OCI-LY3 (cell line): ENCODE results near the gene MAS1.

ENCODE experiments used
- H2AFZ ChIP-seq: fragments of 200-600, 300-600 bp; shearing (Covaris generic); 2 replicates; pipeline ENCODE4 v1.6.0; 2014; ENCODE audit warnings: antibody characterized with exemption, low read depth, low read length
- H3K27ac ChIP-seq: fragments of 200-600, 300-600 bp; sonication (generic); 2 replicates; pipeline ENCODE4 v1.5.1; 2014; ENCODE audit warnings: mild to moderate bottlenecking, low read length, moderate library complexity, mixed read lengths
- H3K27me3 ChIP-seq: fragments of 200-600, 300-600 bp; sonication (generic); 2 replicates; pipeline ENCODE4 v1.6.1; 2014; ENCODE audit warnings: low read depth, low read length, mixed read lengths
- H3K36me3 ChIP-seq: fragments of 200-600, 300-600 bp; sonication (generic); replicated peaks from 2 replicates; pipeline ENCODE3; 2014; ENCODE audit warnings: low read depth, low read length, mixed read lengths
- H3K4me1 ChIP-seq: fragments of 300-600, 200-600 bp; sonication (generic); 2 replicates; pipeline ENCODE4 v1.6.1; 2014; ENCODE audit warnings: low read length, mixed read lengths
- H3K4me2 ChIP-seq: fragments of 200-600, 300-600 bp; sonication (generic); 2 replicates; pipeline ENCODE4 v1.6.1; 2014; ENCODE audit warnings: low read length, mixed read lengths
- H3K4me3 ChIP-seq: fragments of 300-600, 200-600 bp; sonication (generic); 2 replicates; pipeline ENCODE4 v1.5.1; 2014; ENCODE audit warnings: antibody characterized with exemption, mild to moderate bottlenecking, low read length, moderate library complexity
- H3K79me2 ChIP-seq: fragments of 300-600, 200-600 bp; shearing (Covaris generic); 2 replicates; pipeline ENCODE4 v1.6.1; 2014; ENCODE audit warnings: mild to moderate bottlenecking, low read length, mixed read lengths
- H3K9ac ChIP-seq: fragments of 300-600, 200-600 bp; shearing (Covaris generic); 2 replicates; pipeline ENCODE4 v1.6.0; 2014; ENCODE audit warnings: mild to moderate bottlenecking, low read length, moderate library complexity
- H3K9me3 ChIP-seq: fragments of 200-600, 300-600 bp; shearing (Covaris generic); 2 replicates; pipeline ENCODE4 v1.6.1; 2014; ENCODE audit warnings: low read length, mixed read lengths; ENCODE audit not compliant: insufficient read depth
- H4K20me1 ChIP-seq: fragments of 200-600, 300-600 bp; sonication (generic); 2 replicates; pipeline ENCODE4 v1.6.1; 2016; ENCODE audit warnings: low read length, mixed read lengths; ENCODE audit not compliant: insufficient read depth
- CTCF ChIP-seq: fragments of 200-600, 300-600 bp; sonication (generic); IDR thresholded peaks from 2 replicates; pipeline ENCODE4 v1.5.1; 2014; ENCODE audit warnings: antibody characterized with exemption, low read length, low read depth
- EZH2phosphoT487 ChIP-seq: fragments of 200-600 bp; shearing (Covaris generic); IDR thresholded peaks from 2 replicates; pipeline ENCODE4 v1.6.1; 2018; ENCODE audit warnings: antibody characterized with exemption, mixed run types, low read depth

MAS1 gene

GRCh38 chr6:159879856-159880255 is 10.9 kb upstream of the MAS1 start:
- H3K4me2 ChIP-seq, result no peak overlapping the region
- H3K27me3 ChIP-seq, result no peaks in the 10 kb centered on the region
- no peaks in the 10 kb centered on the region for H3K9me3 ChIP-seq
- H3K9ac ChIP-seq, result no peak overlapping the region
- H4K20me1 ChIP-seq, result no peaks in the 10 kb centered on the region
- no peaks in the 10 kb centered on the region for H3K79me2 ChIP-seq
- H3K36me3 ChIP-seq, result no peaks in the 10 kb centered on the region
- H3K4me3 ChIP-seq, result no peak overlapping the region
- TF ChIP-seq CTCF (no peak), EZH2phosphoT487 (no peak)
- H3K4me1 ChIP-seq, result no peaks in the 10 kb centered on the region
- H2AFZ ChIP-seq, result no peak overlapping the region
- no peak overlapping the region for H3K27ac ChIP-seq

GRCh38 chr6:159880412-159880975 is 10.3 kb upstream of the MAS1 start:
- TF ChIP-seq CTCF, result no peak
- TF ChIP-seq EZH2phosphoT487, result no peak
- Histone ChIP-seq H3K27ac (no peak overlapping the region), H3K9ac (no peak overlapping the region), H2AFZ (no peak overlapping the region), H3K27me3 (no peaks in the 10 kb centered on the region), H3K4me2 (no peak overlapping the region), H3K79me2 (no peaks in the 10 kb centered on the region), H3K9me3 (no peaks in the 10 kb centered on the region), H4K20me1 (no peaks in the 10 kb centered on the region), H3K4me3 (no peak overlapping the region), H3K4me1 (no peaks in the 10 kb centered on the region), H3K36me3 (no peaks in the 10 kb centered on the region)

- Histone ChIP-seq H4K20me1 (no peaks in the 10 kb centered on the region), H3K27ac (no peak overlapping the region), H3K79me2 (no peaks in the 10 kb centered on the region), H3K27me3 (peaks cover 8% of the 10 kb centered on the region), H3K4me3 (no peak overlapping the region), H3K36me3 (no peaks in the 10 kb centered on the region), H3K9ac (no peak overlapping the region), H3K4me1 (no peaks in the 10 kb centered on the region), H3K9me3 (no peaks in the 10 kb centered on the region), H2AFZ (no peak overlapping the region), H3K4me2 (no peak overlapping the region)
- TF ChIP-seq CTCF (no peak), EZH2phosphoT487 (no peak)
These were observed 6.1 kb upstream of the MAS1 start for GRCh38 chr6:159884720-159885119.

GRCh38 chr6:159886270-159886669 is 4.5 kb upstream of the MAS1 start:
- no peak overlapping the region for H3K4me3 ChIP-seq
- H3K27ac ChIP-seq, result no peak overlapping the region
- H3K9me3 ChIP-seq, result no peaks in the 10 kb centered on the region
- H3K4me1 ChIP-seq, result no peaks in the 10 kb centered on the region
- no peak overlapping the region for H3K9ac ChIP-seq
- H3K36me3 ChIP-seq, result no peaks in the 10 kb centered on the region
- no peak overlapping the region for H2AFZ ChIP-seq
- TF ChIP-seq CTCF, result no peak
- no peak for TF ChIP-seq EZH2phosphoT487
- H3K27me3 ChIP-seq, result peaks cover 22% of the 10 kb centered on the region
- H4K20me1 ChIP-seq, result no peaks in the 10 kb centered on the region
- H3K79me2 ChIP-seq, result no peaks in the 10 kb centered on the region
- H3K4me2 ChIP-seq, result no peak overlapping the region
